Measurements from ENCODE around the gene GPR151. TPM values are rescaled to one million over a fixed set of nuclear protein-coding genes. Genes with fewer than 3 reads are reported as not detected.
"Not testable (repeated sequence)": the region's sequence is repeated elsewhere in the genome, so short reads cannot be mapped to it uniquely, and the experiment has no call there.

The GPR151 gene
- total RNA-seq (2014; rRNA removed; shearing (Covaris generic); ENCODE audit: low replicate concordance), result not detected in 2 replicates

DNA sequence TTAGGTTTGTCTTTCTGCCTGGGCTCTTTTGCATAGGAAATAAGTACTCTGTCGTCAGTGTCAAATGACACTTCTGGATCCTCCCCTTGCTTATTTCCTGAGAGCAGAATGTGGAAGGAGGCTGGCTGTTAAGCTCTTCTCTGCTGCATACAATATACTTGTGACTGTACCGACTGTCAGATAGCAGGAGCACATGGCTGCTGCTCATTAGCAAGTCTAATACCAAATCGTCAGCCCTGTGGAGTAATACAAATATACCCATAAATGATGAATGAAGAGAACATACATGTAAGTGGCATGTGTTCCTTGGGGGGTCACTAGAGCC is at the start of gene GPR151:
TSS of gene GPR151 (minus strand) at position 40 of the 325 bp plus-strand sequence. CDS start 77 bp downstream, outside the sequence.
- in situ Hi-C loops (cut with HindIII; ENCODE audit: low pct_unique_long_range_greater_than_20kb, low sequenced_read_pairs), result no loop called here
- DNase-seq (ENCODE audit: low read depth), result no peak

DNA sequence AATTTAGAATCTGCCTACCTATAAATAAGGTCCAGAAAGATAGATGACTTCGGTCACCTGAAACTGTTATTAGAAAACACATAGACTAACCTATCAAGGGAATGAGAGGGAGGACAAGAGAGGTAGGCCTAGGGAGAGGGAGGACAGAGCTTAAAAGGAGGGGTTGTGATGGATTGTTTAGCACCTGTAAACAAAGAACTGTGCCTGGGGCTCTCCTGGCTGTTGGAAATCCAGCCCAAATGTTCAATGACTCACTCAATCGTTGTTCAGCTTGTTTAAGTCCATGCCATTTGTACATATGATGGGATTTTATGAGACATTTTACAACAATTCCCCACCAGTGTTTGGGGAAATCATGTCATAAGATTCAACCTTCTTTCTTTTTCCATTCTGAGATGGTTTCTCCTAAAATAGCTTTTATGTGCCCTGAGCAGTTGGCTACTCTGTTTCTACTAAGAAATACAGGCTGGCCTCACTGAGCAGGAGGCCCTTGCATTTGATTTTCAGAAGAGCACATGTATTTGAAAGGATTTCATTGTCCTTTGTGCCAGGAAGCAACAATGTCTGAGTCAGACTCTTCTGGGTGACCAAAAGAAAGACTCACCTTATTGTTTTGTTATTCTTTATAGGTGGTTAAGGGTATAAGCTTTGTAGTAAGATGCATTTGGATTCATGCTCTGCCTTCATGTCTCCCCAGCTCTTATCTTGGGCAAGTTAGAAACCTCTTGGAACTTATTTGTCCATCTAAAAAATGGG is 48.2 kb upstream of the GPR151 start:
- DNase-seq (ENCODE audit: low read depth), result no peak
- in situ Hi-C loops (cut with HindIII; ENCODE audit: low pct_unique_long_range_greater_than_20kb, low sequenced_read_pairs), result no loop called here

DNA sequence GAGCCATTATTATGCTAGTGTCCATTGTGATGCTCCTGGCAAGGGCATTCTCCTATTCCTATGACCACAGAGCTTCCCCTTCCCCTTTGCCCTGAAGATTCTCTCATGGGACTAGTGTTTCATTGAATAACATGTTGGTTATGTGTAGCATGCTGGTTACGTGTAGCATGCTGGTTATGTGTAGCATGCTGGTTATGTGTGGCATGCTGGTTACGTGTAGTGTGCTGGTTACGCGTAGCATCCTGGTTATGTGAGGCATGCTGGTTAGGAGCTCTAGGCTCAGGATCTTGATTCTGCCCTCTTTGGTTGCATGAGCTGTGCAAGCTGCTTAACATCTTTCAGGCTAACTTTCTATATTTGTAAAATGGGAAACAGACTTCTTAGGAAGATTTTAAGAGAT is 46.5 kb upstream of the GPR151 start:
- no peak for DNase-seq (ENCODE audit: low read depth)
- in situ Hi-C loops (cut with HindIII; ENCODE audit: low pct_unique_long_range_greater_than_20kb, low sequenced_read_pairs), result no loop called here

DNA sequence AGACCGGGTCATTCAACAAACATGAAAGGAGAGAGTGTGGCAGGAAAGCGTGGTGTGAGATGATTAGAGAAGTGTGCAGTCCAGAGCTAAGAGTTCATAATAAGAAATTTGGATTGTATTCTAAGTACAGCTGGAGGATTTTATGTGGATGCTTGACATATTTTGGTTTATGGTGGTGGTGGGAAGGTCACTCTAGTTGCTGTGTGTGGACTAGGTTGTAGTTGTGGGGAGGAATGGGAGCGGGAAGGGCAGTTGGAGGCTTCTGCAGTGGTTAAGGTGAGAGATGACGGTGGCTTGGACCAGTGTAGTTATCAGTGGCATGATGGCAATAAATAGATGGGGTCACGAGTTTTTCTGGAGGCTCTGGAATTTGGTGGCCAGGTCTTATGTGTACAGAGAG is 45.7 kb upstream of the GPR151 start:
- DNase-seq (ENCODE audit: low read depth), result no peak

DNA sequence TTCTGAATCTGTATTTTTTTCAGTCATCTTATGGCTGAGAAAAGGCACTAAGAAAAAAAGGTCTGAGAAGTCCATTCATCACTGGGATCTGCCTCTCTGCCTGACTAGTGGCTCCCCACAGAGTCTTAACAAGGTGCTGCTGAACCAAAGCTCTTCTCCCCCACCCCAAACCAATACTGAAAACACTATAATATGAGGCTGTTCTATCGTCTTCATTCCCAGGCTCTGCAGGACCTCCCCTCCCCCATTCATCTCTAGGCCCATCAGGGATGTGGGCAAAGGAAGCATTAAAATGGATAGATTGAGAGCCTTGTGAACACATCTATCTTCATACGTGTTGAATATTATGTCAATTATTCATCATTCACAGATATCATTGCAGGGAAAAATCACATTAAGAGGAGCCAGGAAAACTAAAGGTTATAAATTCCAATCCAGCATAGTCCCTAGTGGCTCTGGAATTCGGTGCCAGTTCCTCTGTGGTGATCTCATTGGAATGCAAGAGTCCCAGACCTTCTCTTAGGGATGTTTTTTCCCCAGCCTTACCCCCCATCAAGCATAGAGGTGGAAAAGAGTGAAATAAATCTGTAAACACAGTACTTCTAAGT is 44.3 kb upstream of the GPR151 start:
- DNase-seq (ENCODE audit: low read depth), result no peak
- in situ Hi-C loops (cut with HindIII; ENCODE audit: low pct_unique_long_range_greater_than_20kb, low sequenced_read_pairs), result no loop called here

More for the DNA sequence above, 45.7 kb upstream of the GPR151 start:
- in situ Hi-C loops (cut with HindIII; ENCODE audit: low pct_unique_long_range_greater_than_20kb, low sequenced_read_pairs), result no loop called here

DNA sequence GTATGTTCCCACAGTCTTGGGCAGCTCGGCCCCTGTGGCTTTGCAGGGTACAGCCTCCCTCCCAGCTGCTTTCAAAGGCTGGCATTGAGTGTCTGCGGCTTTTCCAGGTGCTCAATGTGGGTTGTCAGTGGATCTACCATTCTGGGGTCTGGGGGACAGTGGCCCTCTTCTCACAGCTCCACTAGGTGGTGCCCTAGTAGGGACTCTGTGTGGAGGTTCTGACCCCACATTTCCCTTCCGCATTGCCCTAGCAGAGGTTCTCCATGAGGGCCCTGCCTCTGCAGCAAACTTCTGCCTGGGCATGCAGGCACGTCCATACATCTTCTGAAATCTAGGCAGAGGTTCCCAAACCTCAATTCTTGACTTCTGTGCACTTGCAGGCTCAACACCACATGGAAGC is 40.9 kb upstream of the GPR151 start:
- in situ Hi-C loops (cut with HindIII; ENCODE audit: low pct_unique_long_range_greater_than_20kb, low sequenced_read_pairs); DNase-seq (ENCODE audit: low read depth): not testable (repeated sequence)

DNA sequence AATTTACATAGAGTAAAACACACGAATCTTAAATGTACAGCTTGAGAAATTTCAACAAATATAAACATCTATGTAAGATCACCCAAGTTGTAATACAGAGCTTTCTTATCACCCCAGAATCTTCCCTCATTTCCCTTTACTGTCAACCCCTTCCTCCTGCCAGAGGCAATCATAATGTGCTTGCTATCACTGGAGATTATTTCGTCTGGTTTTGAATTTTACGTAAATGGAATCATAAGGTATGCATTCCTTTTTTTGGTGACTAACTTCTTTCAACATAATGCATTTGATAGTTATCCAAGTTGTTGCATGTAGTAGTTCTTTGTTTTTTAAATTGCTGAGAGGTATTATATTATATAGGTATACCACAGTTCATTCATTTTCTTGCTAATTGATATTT is 37.5 kb upstream of the GPR151 start:
- no peak for DNase-seq (ENCODE audit: low read depth)
- in situ Hi-C loops (cut with HindIII; ENCODE audit: low pct_unique_long_range_greater_than_20kb, low sequenced_read_pairs), result no loop called here

DNA sequence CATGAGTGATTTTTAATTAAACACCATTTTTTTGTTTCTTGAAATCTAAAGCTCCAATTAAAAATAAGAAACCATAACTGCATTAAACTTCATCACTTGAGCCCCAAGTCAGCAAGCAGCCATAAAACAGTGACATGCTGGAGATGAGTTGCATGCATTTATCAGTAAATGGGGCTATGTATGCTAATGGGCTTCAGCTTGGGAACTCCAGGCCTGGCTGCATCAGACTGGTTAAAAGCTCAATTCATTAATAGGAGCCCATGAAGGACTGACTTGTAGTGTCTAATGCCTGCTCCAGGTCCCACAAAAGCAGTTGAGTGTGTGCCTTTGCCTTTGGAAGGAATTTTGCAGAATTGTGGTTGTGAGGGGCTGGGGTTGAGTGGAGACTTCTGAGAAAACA is 33.6 kb upstream of the GPR151 start:
- DNase-seq (ENCODE audit: low read depth), result no peak
- in situ Hi-C loops (cut with HindIII; ENCODE audit: low pct_unique_long_range_greater_than_20kb, low sequenced_read_pairs), result no loop called here

DNA sequence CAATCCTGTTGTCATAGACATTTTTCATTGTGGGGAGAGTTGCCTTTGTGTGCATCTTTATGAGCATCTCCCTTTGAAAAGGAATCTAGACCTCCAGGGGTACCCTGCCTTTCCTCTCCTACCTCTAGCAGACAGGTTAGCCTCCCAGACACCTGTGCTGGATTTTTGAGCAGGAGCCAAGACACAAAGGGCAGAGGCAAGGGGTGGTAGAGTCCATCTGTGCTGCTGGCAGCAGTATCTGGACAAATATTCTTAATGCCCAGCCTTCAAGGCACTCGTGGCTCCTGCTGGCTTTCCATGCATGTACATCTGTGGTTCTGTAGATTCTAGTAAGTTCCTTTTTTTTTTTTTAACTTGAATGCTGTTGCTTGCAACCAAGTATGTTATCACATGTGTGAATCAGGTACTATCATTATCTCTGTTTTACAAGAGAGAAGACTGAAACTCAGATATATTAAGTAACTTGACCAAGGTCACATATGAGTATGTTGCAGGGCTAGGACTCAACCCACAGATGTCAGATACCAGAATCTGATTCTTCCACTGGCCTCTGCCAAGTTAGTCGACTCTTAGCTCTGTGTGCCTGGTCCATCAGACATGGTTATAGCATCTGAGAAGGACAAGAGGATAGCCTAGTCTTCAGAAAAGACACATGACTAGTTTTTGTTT is 32.9 kb upstream of the GPR151 start:
- in situ Hi-C loops (cut with HindIII; ENCODE audit: low pct_unique_long_range_greater_than_20kb, low sequenced_read_pairs), result no loop called here
- DNase-seq (ENCODE audit: low read depth), result no peak

DNA sequence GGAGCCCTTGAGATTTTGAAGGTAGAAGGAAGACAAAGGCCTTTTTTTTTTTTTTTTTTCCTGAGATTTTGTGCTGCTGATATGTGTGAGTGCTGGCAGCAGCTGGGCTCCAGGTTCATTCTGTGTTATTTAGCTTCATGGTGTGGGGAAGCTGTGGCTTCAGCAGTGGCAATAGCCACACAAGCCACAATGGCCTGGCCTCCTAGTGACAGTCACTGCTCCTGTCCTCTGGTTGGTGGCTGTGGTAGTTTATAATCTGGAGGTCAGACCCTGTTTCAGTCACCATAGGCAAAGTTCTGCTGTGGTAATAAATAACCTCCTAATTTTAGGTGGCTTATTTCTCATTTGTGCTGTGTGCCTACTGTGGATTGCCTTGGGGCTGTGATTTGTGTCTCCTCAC is 28.2 kb upstream of the GPR151 start:
- DNase-seq (ENCODE audit: low read depth), result no peak
- in situ Hi-C loops (cut with HindIII; ENCODE audit: low pct_unique_long_range_greater_than_20kb, low sequenced_read_pairs), result no loop called here

DNA sequence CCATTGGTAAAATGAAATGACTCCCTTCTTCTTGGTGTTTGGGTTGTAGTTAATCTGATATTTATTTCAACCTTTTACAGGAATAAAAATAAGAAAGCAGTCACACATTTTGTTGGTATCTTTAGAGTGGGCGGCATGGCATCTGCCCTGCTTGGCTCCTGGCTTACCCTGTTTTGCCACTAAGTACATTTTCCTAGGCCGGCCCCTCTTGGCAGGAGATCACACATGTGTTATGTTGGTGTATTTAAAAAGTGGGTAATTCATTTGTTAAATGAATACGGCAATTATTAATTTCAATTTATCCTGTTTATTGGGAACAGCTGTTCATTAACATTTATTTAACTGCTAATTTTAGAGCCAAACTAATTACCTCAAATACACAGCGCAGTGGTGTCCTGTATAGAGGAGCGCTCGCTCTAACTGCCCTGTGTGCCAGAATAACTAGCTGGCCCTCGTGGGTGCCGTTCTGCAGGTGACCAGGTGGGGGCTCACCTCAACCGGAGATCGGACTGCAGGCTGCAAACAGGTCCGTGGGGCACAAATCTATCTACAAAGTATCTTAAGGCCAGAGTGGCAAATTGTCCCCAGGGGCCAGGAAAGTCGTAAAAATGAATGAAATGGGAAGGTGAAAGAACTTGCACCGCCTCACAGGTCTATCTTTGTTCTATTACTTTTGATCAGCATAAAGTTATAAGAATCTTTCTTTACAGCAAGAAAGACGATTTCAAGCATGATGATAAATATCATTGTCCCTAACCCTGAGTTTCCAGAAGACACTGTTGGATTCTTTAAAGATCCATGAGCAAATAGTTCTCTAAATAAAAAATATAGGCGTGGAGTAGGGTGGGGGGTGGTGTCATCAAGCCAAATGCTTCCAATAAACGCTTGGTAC is 26.2 kb upstream of the GPR151 start:
- in situ Hi-C loops (cut with HindIII; ENCODE audit: low pct_unique_long_range_greater_than_20kb, low sequenced_read_pairs), result no loop called here
- DNase-seq (ENCODE audit: low read depth), result peak; percentile 45

DNA sequence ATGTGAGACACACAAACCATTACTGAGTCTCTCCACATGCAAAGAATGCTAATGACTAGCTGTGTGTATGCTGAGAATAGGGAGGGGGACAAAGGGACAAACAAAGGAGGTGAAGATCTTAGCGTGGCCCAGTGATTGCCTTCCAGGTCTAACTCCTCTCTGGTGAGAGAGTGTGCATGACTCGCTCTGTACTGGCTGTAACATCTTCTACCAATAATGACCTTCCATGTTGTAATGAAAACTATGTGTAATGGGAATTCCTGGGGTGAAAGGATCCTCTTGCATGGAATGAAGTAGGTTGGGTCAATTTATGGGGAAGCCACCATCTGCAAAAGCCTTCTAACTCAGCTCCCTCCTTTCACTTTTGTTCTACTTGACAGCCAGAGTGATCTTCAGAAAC is 24.4 kb upstream of the GPR151 start:
- in situ Hi-C loops (cut with HindIII; ENCODE audit: low pct_unique_long_range_greater_than_20kb, low sequenced_read_pairs), result no loop called here
- DNase-seq (ENCODE audit: low read depth), result no peak

DNA sequence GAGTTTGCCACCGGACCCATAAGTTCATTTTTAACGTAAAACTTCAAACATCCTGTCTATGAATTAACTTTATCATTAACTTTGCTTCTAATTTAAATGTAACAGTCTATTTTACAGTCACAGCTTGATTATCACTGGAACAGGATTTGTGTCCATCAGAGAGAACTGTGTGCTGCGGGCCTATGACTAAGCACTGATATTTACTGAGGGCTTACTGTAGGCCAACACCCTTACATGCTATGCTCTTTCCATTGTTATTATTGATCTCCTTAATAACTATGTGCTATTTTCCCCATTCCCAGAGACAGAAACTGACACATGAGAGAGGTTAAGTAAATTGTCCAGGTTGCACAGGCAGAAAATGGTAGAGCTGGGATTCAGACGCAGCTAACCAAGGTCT is 24.0 kb upstream of the GPR151 start:
- in situ Hi-C loops (cut with HindIII; ENCODE audit: low pct_unique_long_range_greater_than_20kb, low sequenced_read_pairs), result no loop called here
- no peak for DNase-seq (ENCODE audit: low read depth)

DNA sequence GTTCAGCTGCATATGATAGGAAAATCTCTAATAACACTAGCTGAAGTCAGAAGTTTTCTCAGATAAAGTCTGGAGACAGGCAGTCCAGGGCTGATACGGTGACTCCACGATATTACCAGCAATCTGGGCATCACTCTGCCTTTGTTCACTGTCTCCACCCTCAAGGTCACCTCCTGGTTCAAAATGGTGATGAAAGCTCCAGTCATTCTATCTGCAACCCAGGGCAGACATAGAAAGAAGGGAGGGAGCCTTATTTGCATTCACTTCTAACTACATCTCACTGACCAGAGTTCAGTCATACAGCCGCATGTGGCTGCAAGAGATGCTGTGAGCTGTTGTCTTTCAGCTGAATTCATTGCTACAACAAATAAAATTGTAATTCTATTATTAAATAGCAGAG is 22.4 kb upstream of the GPR151 start:
- in situ Hi-C loops (cut with HindIII; ENCODE audit: low pct_unique_long_range_greater_than_20kb, low sequenced_read_pairs), result no loop called here

DNA sequence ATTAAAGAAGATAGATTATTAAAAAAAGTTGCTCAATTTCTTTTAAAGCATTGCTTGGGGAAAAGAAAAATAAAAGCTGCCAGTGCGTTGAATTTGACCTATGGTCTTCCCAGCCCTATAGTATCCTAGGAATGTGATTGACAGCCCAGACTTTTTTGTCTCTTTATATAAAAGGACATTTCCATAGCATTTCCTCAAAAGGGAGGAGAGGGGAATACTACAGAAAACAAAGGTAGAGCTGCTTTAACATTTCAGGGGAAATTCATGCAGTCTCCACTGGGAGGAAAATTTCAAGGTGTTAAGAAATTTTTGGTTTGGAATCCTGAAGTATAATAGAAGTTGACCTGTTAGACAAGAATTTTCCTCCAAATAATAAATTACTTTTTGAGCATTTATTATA is 17.9 kb upstream of the GPR151 start:
- in situ Hi-C loops (cut with HindIII; ENCODE audit: low pct_unique_long_range_greater_than_20kb, low sequenced_read_pairs), result no loop called here

More for the DNA sequence above, 22.4 kb upstream of the GPR151 start:
- DNase-seq (ENCODE audit: low read depth), result no peak

DNA sequence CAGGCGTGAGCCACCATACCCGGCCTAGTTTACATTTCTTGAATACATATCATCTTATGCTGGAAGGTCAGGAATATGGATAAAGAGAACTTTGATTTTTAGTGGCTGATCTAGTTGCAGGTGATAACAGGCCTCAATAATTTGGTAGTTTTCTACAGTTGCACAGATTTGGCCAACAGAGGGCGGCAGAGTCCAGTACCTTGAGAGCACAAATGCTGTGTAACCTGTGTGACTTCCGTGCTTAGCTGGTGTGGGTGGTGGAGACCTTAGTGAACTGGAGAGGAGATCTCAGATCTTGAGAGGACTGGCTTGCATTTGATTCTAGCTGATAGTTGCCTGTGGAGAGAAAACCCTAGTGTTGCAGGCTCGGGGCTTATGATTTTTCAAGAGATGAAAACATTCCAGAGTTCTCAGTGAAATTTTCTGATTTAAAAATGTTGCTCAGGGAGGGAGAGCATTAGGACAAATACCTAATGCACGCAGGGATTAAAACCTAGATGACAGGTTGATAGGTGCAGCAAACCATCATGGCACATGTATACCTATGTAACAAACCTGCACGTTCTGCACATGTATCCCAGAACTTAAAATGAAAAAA is 17.4 kb upstream of the GPR151 start:
- in situ Hi-C loops (cut with HindIII; ENCODE audit: low pct_unique_long_range_greater_than_20kb, low sequenced_read_pairs), result no loop called here
- peak; percentile 40 for DNase-seq (ENCODE audit: low read depth)

More for the DNA sequence above, 17.9 kb upstream of the GPR151 start:
- DNase-seq (ENCODE audit: low read depth), result no peak

DNA sequence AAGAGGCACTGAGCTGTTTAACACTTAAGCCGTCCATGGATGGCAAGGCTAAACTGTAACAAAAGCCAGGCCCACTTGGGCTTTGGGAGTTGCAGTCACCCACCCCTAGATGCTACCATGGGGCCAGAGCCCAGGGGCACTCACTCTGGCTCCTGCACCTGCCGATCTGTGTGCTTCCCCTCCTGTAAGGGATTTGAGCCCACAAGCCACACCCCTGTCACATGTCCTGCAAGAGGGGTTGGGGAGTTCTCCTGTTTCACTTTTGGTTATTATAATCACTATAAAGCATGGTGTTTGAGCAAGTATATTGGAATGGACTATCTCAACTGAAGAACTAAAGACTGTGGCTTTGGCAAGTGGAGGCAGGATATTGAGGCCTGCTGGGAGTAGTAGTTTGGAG is 14.0 kb upstream of the GPR151 start:
- in situ Hi-C loops (cut with HindIII; ENCODE audit: low pct_unique_long_range_greater_than_20kb, low sequenced_read_pairs), result no loop called here

DNA sequence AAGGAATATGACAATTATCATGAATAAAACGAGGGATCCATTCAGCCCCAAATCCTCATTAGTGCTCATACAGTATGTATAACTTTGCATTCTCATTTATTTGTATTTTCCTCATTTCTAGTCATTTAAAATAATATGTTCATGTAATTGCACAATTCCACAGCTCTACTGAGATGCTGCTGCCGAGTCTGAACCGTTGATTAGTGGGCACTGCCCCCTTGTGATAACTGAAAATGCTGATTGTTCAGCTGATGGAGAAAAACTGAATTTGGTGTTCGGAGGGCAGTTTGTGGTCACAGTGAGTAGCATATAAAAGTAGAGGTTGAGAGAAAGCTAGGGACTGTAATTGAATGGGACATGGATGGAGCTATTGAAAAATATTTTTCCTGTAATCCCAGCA is 12.2 kb upstream of the GPR151 start:
- no peak for DNase-seq (ENCODE audit: low read depth)
- in situ Hi-C loops (cut with HindIII; ENCODE audit: low pct_unique_long_range_greater_than_20kb, low sequenced_read_pairs), result no loop called here

More for the DNA sequence above, 14.0 kb upstream of the GPR151 start:
- DNase-seq (ENCODE audit: low read depth), result no peak

Measured in Caki2 (cell line).